Progenitor cell of endocrine pancreas (in vitro differentiated cells): ENCODE data around the gene HLA-E. TPM values are rescaled to one million over a fixed set of nuclear protein-coding genes. Genes with fewer than 3 reads are reported as not detected.
"Not testable (repeated sequence)": the region's sequence is repeated elsewhere in the genome, so short reads cannot be mapped to it uniquely, and the experiment has no call there.

Source experiments
- DNase-seq: peaks from one replicate; pipeline ENCODE4 v3.0.0; 2021; ENCODE audit warnings: low spot score; ENCODE audit not compliant: unreplicated experiment
- H3K27ac Mint-ChIP-seq: 2 replicates; pipeline ENCODE4 v1.8.0; 2021; ENCODE audit warnings: mild to moderate bottlenecking, moderate library complexity, mixed read lengths
- H3K27me3 Mint-ChIP-seq: 2 replicates; pipeline ENCODE4 v1.8.0; 2021; ENCODE audit warnings: mixed read lengths
- H3K36me3 Mint-ChIP-seq: 2 replicates; pipeline ENCODE4 v1.8.0; 2022; ENCODE audit warnings: mixed read lengths; ENCODE audit not compliant: insufficient read depth
- H3K4me1 Mint-ChIP-seq: 2 replicates; pipeline ENCODE4 v1.8.0; 2021; ENCODE audit warnings: low read depth, mixed read lengths
- H3K4me3 Mint-ChIP-seq: 2 replicates; pipeline ENCODE4 v1.8.0; 2021; ENCODE audit warnings: low read depth, mild to moderate bottlenecking, moderate library complexity, mixed read lengths
- H3K9me3 Mint-ChIP-seq: 2 replicates; pipeline ENCODE4 v1.8.0; 2021; ENCODE audit warnings: low read depth, mixed read lengths
- total RNA-seq: library from RNA; stranded (reverse); gene quantifications from 2 replicates; pipeline ENCODE4 v1.2.1, GENCODE V29; 2021
- TF ChIP-seq, protein P1 (sequence below): fragments of 200-600 bp; sonication (generic); IDR thresholded peaks from one replicate; pipeline ENCODE4 v1.5.0; 2021; ENCODE audit warnings: antibody characterized with exemption, mild to moderate bottlenecking; ENCODE audit not compliant: unreplicated experiment

Gene HLA-E
- total RNA-seq, 1 donor from 2014 or later: 27.6 TPM

DNA sequence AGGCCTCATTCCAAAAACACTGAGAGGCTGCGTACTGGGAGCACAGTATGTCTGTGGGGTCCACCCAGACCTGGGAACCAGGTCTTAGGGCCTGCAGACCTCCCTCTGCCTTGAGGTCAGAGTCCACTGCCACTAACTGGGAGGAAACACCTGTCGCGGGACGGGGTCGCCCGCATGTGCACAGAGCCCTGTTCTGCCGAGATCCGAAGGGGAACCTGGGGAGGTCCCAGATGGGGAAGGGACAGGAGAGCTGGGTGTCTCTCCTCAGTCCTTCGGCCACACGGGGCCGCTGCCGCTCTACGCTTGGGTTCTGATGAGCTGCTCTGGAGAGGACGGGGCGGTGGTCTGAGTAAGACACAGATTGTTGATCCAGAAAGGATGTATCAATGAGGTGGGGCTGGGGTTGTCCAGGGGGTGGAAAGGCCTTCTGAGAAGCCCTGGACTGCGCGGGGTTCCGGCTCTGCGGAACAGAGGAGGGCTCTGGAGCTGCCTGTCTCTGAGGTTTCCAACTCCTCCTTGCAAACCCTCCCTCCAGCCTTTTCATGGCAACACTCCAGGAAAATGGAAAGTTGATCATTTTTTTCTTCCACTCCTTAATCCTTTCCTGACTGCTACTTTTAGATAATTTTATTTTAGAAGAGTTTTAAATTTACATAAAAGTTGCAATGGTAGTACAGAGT lies 7.2 kb upstream of the HLA-E start:
- H3K4me1 Mint-ChIP-seq, H3K27ac Mint-ChIP-seq, H3K4me3 Mint-ChIP-seq, H3K36me3 Mint-ChIP-seq, H3K9me3 Mint-ChIP-seq: not testable (repeated sequence)
- peaks cover 79% of the 10 kb centered on the region for H3K27me3 Mint-ChIP-seq
- peak; percentile 65 for DNase-seq
- TF ChIP-seq, protein P1, sequence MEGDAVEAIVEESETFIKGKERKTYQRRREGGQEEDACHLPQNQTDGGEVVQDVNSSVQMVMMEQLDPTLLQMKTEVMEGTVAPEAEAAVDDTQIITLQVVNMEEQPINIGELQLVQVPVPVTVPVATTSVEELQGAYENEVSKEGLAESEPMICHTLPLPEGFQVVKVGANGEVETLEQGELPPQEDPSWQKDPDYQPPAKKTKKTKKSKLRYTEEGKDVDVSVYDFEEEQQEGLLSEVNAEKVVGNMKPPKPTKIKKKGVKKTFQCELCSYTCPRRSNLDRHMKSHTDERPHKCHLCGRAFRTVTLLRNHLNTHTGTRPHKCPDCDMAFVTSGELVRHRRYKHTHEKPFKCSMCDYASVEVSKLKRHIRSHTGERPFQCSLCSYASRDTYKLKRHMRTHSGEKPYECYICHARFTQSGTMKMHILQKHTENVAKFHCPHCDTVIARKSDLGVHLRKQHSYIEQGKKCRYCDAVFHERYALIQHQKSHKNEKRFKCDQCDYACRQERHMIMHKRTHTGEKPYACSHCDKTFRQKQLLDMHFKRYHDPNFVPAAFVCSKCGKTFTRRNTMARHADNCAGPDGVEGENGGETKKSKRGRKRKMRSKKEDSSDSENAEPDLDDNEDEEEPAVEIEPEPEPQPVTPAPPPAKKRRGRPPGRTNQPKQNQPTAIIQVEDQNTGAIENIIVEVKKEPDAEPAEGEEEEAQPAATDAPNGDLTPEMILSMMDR: peak; percentile 77

DNA sequence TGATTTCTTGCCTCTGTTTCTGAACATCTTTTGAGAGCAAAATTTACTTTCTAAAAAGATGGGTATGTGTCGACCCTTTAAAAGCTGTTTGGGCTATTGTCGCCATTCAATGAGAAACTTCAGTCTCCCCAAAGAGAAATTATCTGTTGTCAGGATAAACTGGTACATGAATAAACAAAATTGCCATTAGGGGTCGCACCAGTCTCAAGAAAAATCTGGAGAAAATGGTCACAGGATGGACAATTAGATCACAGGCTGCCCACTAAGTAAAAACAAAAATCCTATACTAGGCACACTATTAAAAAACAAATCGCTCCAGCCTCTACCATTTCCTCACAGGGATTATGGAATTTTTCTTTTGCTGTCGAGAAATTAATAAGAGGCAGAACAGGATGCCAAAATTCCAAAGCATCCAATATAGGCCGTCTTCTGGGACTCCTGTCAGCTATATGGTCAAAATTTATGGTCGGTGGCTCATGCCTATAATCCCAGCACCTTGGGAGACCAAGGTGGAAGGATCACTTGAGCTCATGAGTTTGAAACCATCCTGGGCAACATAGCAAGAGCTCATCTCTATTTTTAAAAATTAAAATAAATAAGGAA lies 5.5 kb upstream of the HLA-E start:
- H3K9me3 Mint-ChIP-seq: no peaks in the 10 kb centered on the region
- DNase-seq: no peak
- no peaks in the 10 kb centered on the region for H3K36me3 Mint-ChIP-seq
- no peak overlapping the region for H3K27ac Mint-ChIP-seq
- TF ChIP-seq, protein P1: peak; percentile 56
- no peak overlapping the region for H3K4me3 Mint-ChIP-seq
- no peaks in the 10 kb centered on the region for H3K4me1 Mint-ChIP-seq
- peaks cover 70% of the 10 kb centered on the region for H3K27me3 Mint-ChIP-seq

DNA sequence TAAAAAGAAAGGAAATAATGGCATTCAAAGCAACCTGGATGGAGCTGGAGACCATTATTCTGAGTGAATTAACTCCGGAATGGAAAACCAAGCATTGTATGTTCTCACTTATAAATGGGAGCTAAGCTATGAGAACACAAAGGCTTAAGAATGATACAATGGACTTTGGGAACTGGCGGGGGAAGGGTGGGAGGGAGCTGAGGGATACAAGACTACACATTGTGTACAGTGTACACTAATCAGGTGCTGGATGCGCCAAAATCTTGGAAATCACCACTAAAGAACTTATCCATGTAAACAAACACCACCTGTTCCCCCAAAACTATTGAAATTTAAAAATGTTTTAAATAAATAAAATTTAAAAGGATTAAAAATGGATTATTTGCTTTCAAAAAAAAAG lies 4.1 kb upstream of the HLA-E start:
- no peaks in the 10 kb centered on the region for H3K9me3 Mint-ChIP-seq
- no peak overlapping the region for H3K4me3 Mint-ChIP-seq
- H3K27me3 Mint-ChIP-seq: peaks cover 56% of the 10 kb centered on the region
- DNase-seq: no peak
- TF ChIP-seq, protein P1: no peak
- no peaks in the 10 kb centered on the region for H3K36me3 Mint-ChIP-seq
- H3K27ac Mint-ChIP-seq: no peak overlapping the region
- H3K4me1 Mint-ChIP-seq: peaks cover 1% of the 10 kb centered on the region

DNA sequence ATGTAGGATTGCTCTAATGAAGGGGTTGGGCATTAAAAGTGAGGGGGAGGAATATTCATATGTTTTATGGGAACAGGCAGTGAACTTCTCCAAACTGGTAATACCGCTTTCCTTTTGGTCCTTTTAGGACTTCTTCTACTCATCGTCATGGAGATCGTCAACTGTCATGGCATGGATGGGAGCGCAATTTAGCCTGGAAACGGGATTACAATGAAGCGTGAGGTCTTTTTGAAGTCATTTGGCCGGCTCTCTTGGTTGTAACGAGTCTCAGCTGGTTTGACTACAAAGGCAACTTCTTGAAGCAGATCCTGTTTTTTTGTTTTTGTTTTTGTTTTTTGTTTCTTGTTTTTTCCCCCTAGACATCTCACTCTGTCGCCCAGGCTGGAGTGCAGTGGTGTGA lies 1.4 kb upstream of the HLA-E start:
- Mint-ChIP-seq H3K4me1 (peaks cover 1% of the 10 kb centered on the region), H3K27ac (no peak overlapping the region), H3K36me3 (peaks cover 8% of the 10 kb centered on the region), H3K9me3 (no peaks in the 10 kb centered on the region), H3K27me3 (peaks cover 31% of the 10 kb centered on the region), H3K4me3 (no peak overlapping the region)
- DNase-seq: no peak
- TF ChIP-seq, protein P1: no peak

DNA sequence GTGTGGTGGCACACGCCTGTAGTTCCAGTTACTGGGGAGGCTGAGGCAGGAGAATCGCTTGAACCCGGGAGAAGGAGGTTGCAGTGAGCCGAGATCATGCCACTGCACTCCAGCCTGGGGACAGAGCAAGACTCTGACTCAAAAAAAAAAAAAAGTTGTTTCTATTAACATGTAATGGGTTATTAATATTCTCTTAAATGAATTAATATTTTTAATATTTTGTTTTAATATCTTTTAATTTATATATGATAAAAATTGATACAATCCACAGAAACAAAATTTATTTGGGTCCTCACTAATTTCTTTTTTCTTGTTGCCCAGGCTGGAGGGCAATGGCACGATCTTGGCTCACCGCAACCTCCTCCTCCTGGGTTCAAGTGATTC lies 620 bp upstream of the HLA-E start:
- H3K4me1 Mint-ChIP-seq, H3K36me3 Mint-ChIP-seq, DNase-seq, H3K9me3 Mint-ChIP-seq: not testable (repeated sequence)
- peak overlapping the region; percentile 97 for H3K27ac Mint-ChIP-seq
- peaks cover 23% of the 10 kb centered on the region for H3K27me3 Mint-ChIP-seq
- H3K4me3 Mint-ChIP-seq: peak overlapping the region; percentile 90
